GM21526 (cell line): Measurements from ENCODE around the gene P4HA3.

ENCODE experiments used
- ATAC-seq: cut with Tn5 transposase; IDR thresholded peaks from one replicate; pipeline ENCODE4 v1.9.1; 2021; ENCODE audit warnings: moderate library complexity; ENCODE audit not compliant: unreplicated experiment, low FRiP score

Gene P4HA3

DNA sequence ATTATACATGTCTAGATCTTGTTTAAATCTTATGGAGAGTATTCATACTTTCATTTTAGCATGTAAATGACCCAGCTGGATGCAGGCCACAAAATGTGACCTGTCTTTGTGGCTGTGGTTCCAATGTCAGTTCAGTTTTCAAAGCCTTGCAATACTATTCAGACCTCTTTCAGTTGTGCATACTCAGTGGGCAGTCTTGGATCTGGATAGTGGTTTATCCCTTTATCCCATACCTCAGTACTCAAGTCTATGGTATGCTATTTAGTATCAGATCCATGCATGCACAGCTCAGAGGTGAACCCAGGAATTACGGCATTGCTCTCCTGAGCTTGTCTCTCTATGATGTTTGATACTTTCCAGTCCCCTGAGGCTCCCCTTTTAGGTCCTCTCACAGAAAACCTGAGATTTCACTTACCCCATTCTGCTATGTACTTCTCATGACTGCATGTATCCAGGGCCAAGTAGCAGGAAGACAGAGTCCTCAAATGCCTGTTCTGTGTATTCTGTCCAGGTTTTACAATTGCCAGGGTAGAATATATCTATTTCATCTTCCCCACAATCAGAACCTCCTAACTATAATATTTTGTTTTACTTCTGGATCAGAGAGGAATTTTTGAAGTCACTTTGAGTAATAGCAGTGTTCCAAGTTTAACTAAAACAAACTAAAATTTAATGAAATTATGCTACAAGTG, 6.9 kb upstream of the P4HA3 start:
- ATAC-seq: no peak

DNA sequence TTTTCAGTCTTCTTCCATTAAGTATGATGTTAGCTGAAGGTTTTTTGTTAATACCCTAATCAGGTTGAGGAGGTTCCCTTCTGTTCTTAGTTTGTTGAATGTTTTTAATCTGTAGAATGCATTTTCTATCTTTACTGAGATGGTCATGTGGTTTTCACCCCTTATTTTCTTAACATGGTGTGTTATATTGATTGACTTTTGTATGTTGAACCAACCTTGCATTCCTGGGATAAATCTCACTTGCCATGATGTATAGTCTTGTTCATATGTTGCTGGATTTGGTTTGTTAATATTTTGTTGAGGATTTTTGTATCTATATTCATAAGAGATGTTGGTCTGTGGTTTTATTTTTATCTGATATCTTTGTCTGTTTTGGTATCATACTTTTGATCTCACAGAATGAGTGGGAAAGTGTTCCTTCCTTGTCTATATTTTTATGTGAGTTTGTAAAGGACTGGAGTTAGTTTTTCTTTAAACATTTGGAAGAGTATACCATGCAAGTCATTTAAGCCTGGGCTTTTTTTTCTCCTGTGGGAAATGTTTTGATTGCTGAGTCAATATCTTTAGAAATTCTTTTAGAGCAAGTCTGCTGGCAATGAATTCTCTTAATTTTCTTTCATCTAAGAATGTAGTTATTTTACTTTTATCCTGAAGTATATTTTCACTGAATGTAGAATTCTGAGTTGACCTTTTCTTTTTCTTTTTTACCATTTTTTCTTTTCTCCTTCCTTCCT, 5.5 kb upstream of the P4HA3 start:
- no peak for ATAC-seq

DNA sequence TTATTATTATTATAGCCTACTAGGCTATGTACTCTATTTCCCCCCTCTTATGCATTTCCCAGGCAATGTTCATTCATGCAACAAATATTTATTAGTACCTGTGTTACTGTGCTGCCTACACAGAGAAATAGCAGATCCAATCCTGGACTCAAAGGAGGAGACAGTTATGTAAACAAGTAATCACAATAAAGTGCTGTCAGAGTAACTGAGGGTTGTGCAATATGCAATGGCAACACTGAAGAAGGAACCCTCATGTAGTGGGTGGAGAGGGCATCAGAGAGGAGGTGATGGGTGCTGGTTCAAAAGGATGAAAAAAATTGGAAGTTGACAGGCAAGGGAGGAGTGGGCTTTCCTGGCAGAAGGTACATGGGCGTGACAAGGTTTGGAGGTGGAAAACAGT, 886 bp upstream of the P4HA3 start:
- ATAC-seq: no peak

GRCh38 chr11:74310857-74311256, 583 bp downstream of the P4HA3 start:
- no peak for ATAC-seq

DNA sequence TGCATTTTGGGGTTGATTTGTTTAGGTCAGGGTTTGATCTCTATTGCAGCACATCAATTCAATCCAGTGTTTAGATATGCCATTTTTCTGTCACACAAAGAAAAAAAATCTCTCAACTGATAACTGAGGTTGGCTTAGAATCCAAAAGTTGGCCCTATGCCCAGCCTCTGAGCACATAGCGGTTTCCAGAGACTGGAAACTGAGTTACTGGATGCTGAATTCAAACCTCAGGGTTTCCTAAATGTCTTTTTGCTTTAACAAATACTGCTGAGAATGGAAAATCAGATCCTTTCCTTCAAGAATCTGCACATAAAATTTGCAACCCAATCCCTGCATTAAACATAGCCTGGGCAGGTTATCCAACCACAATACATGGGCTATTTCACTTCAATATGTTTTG, 4.0 kb downstream of the P4HA3 start:
- ATAC-seq: no peak

DNA sequence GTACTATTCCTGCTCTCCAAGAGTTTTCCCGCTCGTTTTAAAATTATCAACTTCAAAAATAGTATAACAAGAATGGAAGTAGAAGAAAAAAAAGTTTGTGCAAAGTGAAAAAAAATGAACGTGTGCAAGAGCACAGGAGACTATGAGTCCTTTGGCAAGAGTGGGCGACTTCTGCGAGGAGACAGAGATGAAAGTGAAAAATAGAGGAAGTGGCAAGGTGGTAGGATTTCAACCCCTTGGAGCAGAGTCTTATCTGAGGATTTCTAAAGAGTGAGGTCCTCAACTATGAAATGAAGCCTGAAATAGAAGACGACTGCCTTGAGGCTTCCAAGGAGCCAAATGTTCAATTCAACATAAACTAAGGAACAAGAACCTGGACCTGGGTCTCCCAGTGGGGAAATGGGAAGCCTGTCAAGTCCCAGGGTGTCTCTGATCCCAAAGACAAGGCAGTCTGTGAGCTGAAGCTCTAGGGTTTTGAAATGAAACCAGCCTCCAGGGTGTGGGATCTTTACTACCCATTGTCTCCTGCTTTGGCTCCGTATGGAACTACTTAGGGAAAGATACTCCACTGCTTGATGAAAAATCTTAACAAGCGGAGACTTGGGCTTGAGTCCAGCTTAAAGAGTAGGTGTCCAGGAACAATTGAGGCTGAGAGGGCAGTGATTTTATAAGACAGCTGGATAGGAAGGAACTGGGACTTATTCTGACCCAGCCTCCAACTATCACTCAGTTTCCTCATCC, 4.8 kb downstream of the P4HA3 start:
- ATAC-seq: no peak

- ATAC-seq: no peak
Measured at GRCh38 chr11:74299015-74299414, 12.4 kb downstream of the P4HA3 start.

DNA sequence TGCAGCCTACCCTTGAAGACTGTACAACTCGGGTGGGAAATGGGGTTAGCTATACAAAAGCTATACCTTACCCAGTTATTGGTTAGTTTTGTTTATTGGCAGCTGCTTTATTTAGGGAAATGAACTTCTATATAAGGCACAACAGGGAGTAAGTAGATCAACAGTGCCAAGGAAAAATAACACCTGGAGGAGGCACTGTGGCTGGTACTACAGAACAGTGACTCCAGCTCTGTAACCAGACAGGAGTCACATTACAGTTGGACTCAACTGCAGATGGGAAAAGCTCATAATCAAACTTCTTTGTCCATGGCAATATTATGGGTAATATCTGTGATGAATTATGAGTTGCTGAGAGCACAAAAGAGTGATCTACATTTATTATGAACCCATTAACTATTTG, 14.0 kb downstream of the P4HA3 start:
- ATAC-seq: no peak

GRCh38 chr11:74288911-74289310, 22.5 kb downstream of the P4HA3 start:
- ATAC-seq: no peak

- no peak for ATAC-seq
Measured at GRCh38 chr11:74288161-74288560, 23.3 kb downstream of the P4HA3 start.

DNA sequence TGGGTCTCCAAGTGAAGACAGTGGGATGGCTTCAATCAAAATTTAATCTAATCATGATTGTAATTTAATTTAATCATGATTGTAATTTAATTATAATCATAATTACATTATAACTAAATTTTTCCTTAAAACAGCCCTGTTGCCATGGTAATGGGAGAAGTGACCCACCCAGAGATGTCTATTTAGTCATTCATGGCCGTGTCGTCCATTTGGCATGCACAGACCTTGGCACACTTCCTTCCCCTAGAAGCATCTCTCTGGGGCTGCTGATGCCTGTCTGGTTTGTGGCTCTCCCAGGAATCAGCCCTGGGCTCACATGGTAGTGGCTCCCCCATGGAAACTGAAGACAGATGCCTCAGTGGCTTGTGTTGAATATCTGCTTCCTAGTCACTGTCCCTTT, 27.0 kb downstream of the P4HA3 start:
- no peak for ATAC-seq

DNA sequence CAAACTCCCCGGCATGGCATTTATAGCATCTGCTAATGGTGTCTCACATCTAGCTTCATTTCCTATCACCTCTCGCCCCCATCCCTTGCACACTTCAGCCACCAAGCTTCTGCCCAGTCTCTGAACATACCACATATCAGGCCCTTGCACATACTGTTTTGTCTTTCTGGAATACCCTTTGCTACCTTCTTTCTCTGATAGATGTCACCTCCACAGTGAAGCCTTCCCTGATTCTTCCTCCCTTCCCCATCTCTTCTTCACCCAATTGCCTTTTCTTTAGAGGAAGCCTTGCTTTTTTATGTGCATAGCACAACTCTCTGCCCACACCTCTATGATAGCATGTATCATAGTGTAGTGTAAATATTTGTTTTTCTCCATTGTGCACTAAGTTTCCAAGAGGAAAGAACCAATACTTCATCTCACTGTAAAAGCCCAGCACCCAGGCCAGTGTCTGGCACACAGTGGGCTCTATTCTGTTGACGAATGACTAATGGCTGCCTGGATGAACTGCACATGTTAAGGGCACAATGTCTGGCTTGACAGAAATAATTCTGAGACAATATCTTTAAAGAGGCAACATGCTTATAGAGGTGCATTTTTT, 27.8 kb downstream of the P4HA3 start:
- no peak for ATAC-seq

DNA sequence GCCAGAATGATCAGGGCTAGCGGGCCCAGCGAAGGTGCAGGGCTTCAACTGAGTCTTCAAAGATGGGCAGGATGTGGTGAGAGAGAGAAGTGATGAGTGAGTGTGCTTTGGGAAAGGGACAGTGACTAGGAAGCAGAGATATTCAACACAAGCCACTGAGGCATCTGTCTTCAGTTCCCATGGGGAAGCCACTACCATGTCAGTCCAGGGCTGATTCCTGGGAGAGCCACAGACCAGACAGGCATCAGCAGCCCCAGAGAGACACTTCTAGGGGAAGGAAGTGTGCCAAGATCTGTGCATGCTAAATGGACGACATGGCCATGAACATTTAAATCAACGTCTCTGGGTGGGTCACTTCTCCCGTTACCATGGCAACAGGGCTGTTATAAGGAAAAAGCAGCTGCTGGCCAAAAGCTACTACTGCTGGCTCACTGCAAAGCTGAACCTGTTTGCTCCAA, 28.5 kb downstream of the P4HA3 start:
- ATAC-seq: no peak

GRCh38 chr11:74282421-74282820, 29.0 kb downstream of the P4HA3 start:
- ATAC-seq: no peak

GRCh38 chr11:74280494-74280893, 30.9 kb downstream of the P4HA3 start:
- ATAC-seq: no peak

DNA sequence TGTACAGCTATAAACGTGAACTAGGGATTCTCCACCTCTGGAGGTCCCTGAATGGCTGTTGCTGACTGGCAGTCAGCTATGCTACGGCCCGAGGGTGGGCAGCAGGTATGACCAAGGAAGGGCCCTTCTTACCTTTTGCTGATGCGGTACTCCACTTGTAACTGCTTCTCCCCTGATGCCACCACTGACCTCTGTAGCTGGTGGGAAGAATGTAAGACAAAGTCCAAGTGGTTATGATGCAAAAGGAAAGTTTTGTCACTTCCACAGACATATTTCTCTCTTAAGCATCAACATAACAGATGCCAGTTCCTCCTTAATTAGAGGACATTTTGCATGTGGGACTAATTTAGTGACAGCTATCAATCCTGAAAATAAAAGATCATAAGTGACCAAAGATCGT, 32.2 kb downstream of the P4HA3 start:
- ATAC-seq: no peak

- no peak for ATAC-seq
Measured at GRCh38 chr11:74278721-74279161, 32.7 kb downstream of the P4HA3 start.

DNA sequence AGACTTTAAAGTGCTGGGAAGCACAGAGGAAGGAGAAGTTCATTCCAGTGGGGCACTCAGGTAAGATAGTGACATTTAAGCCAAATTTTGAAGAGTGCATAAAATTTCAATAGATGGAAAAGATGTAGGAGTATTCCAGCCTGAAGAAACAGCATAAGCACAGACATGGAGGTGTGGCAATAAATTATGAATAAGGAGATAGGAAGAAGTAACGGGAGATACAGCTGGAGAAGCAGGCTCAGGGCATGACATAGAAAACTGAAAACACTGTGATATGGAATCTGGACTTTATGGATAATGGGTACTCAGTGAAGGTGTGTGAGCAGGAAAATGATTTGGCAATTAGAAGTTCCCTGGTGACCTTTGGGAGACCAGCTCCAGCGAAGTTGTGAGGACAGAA, 33.3 kb downstream of the P4HA3 start:
- ATAC-seq: no peak

DNA sequence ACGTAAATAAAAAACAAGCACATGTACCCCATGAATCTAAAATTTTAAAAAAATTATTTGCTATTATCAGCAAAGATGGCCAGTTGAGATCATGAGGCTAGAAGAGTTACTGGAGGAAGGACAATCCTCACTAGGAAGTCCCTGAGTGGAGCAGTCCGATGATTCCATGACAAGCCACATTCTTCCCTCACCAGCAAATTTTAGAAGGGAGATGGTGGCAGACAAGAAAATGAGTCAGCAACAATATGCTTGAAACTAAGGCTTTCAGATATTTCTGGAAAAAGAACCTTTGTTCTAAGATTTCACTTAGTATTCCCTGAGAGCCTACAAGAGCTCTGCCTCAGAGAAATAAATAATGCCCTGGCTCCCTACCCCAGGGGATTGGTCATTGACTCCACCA, 34.9 kb downstream of the P4HA3 start:
- ATAC-seq: no peak

GRCh38 chr11:74272276-74272675, 39.2 kb downstream of the P4HA3 start:
- no peak for ATAC-seq

GRCh38 chr11:74269161-74269811, 42.2 kb downstream of the P4HA3 start:
- ATAC-seq: no peak
